Caco-2 (cell line): ENCODE measurements around the gene NCKAP5. TPM values are rescaled to one million over a fixed set of nuclear protein-coding genes. Genes with fewer than 3 reads are reported as not detected.

Source experiments
- BruUV-seq: library from RNA; stranded (reverse); fragments of 400-500 nt; replicated peaks from 2 replicates; lab custom pipeline; 2021; lab: Mats Ljungman, UMichigan
- CTCF ChIA-PET: fragments of 300-600 bp; sonication (Branson Sonifier 250); formaldehyde crosslinking; loops from one replicate; lab custom pipeline; 2022; ENCODE audit warnings: antibody characterized with exemption; lab: Charles Lee
- POLR2A ChIA-PET: fragments of 300-600 bp; sonication (Branson Sonifier 250); formaldehyde crosslinking; loops from one replicate; lab custom pipeline; 2022; ENCODE audit warnings: antibody characterized with exemption; lab: Charles Lee
- DNase-seq, 2 experiments: peaks; one replicate each; pipeline versions ENCODE4 v3.0.0 to v3.0.0-alpha.2; 2020 to 2022
- H3K27me3 ChIP-seq: replicated peaks from 2 replicates; pipeline ENCODE4 v1.6.0; 2011; ENCODE audit warnings: low read length; ENCODE audit not compliant: control insufficient read depth, insufficient read depth
- H3K36me3 ChIP-seq: 2 replicates; pipeline ENCODE4 v1.5.1; 2011; ENCODE audit warnings: low read length; ENCODE audit not compliant: control insufficient read depth, insufficient read depth
- H3K4me1 ChIP-seq: fragments of 250-450 bp; sonication (Bioruptor Pico); 2 replicates; pipeline ENCODE4 v1.5.1; 2020; ENCODE audit warnings: mild to moderate bottlenecking
- H3K4me3 ChIP-seq: 2 replicates; pipeline ENCODE4 v1.5.1; 2011; ENCODE audit warnings: low read depth, mild to moderate bottlenecking, control low read depth, low read length
- H3K9me3 ChIP-seq: fragments of 250-450 bp; sonication (Bioruptor Pico); 2 replicates; pipeline ENCODE4 v1.5.1; 2020; ENCODE audit warnings: mild to moderate bottlenecking, moderate library complexity
- H3K27ac Mint-ChIP-seq: one replicate; pipeline ENCODE4 v1.8.0; 2022; ENCODE audit warnings: mixed read lengths; ENCODE audit not compliant: unreplicated experiment
- H3K27me3 Mint-ChIP-seq: one replicate; pipeline ENCODE4 v1.8.0; 2022; ENCODE audit warnings: mixed read lengths; ENCODE audit not compliant: insufficient read depth, unreplicated experiment
- H3K36me3 Mint-ChIP-seq: one replicate; pipeline ENCODE4 v1.8.0; 2022; ENCODE audit warnings: mild to moderate bottlenecking, mixed read lengths; ENCODE audit not compliant: insufficient read depth, unreplicated experiment
- H3K4me1 Mint-ChIP-seq: one replicate; pipeline ENCODE4 v1.8.0; 2022; ENCODE audit warnings: low read depth, mixed read lengths; ENCODE audit not compliant: unreplicated experiment
- H3K4me3 Mint-ChIP-seq: one replicate; pipeline ENCODE4 v1.8.0; 2022; ENCODE audit warnings: mild to moderate bottlenecking, moderate library complexity, mixed read lengths; ENCODE audit not compliant: unreplicated experiment
- H3K9me3 Mint-ChIP-seq: one replicate; pipeline ENCODE4 v1.8.0; 2022; ENCODE audit warnings: mixed read lengths; ENCODE audit not compliant: unreplicated experiment
- CTCF ChIP-seq, 2 experiments: fragments of 200-600 bp in 1 of 2; IDR thresholded peaks; 1 replicate in 1 of 2; 2 replicates in 1 of 2; pipeline versions ENCODE4 v1.5.1 to v1.8.0; 2011 to 2022; ENCODE audit warnings: antibody characterized with exemption in 1 of 2, control low read depth in 1 of 2, inconsistent platforms in 1 of 2, low read depth in 1 of 2, low read length in 1 of 2, mild to moderate bottlenecking in 1 of 2, moderate library complexity in 1 of 2; ENCODE audit not compliant: insufficient read depth in 1 of 2, severe bottlenecking in 1 of 2, unreplicated experiment in 1 of 2
- intact Hi-C: fragments of 100-400 bp; cut with micrococcal nuclease; formaldehyde crosslinking; loops from one replicate; pipeline ENCODE4 v1.10.0; 2022; ENCODE audit not compliant: unreplicated experiment
- total RNA-seq: library from RNA; stranded (reverse); gene quantifications from 2 replicates; pipeline ENCODE4 v1.2.3, GENCODE V29; 2022

NCKAP5 gene
- total RNA-seq, 1 experiment from 2014 or later = 3.8 TPM

- intact Hi-C loops = no loop called here
- Mint-ChIP-seq H3K4me3 (no peak overlapping the region), H3K9me3 (no peaks in the 10 kb centered on the region), H3K27ac (no peak overlapping the region), H3K36me3 (no peaks in the 10 kb centered on the region), H3K4me1 (peaks cover 18% of the 10 kb centered on the region), H3K27me3 (no peaks in the 10 kb centered on the region)
- no peak overlapping the region for H3K4me3 ChIP-seq
- no peaks in the 10 kb centered on the region for H3K36me3 ChIP-seq
- H3K27me3 ChIP-seq = no peaks in the 10 kb centered on the region
- no peak for DNase-seq
- no peaks in the 10 kb centered on the region for H3K9me3 ChIP-seq
- H3K4me1 ChIP-seq = peaks cover 11% of the 10 kb centered on the region
- no TSS peak for BruUV-seq
- ChIA-PET POLR2A (no interaction called here), CTCF (no interaction called here)
- TF ChIP-seq CTCF (IDR thresholded peaks at IDR 0.05; ENCODE audit: insufficient read depth in 1 of 2, low read depth in 1 of 2, low read length in 1 of 2, severe bottlenecking in 1 of 2, unreplicated experiment in 1 of 2) = no peak
Observed at GRCh38 chr2:133581010-133581760, 12.9 kb upstream of the NCKAP5 start.

- BruUV-seq = no TSS peak
- H3K36me3 ChIP-seq = no peaks in the 10 kb centered on the region
- no peak for DNase-seq
- intact Hi-C loops = no loop called here
- no peaks in the 10 kb centered on the region for H3K9me3 ChIP-seq
- H3K4me1 ChIP-seq = peaks cover 16% of the 10 kb centered on the region
- H3K4me3 ChIP-seq = no peak overlapping the region
- no peak for TF ChIP-seq CTCF (IDR thresholded peaks at IDR 0.05; ENCODE audit: insufficient read depth in 1 of 2, low read depth in 1 of 2, low read length in 1 of 2, severe bottlenecking in 1 of 2, unreplicated experiment in 1 of 2)
- no peak overlapping the region for H3K4me3 Mint-ChIP-seq
- ChIA-PET POLR2A (no interaction called here), CTCF (no interaction called here)
- no peaks in the 10 kb centered on the region for H3K27me3 ChIP-seq
- no peaks in the 10 kb centered on the region for H3K27me3 Mint-ChIP-seq
- peaks cover 19% of the 10 kb centered on the region for H3K4me1 Mint-ChIP-seq
- no peaks in the 10 kb centered on the region for H3K36me3 Mint-ChIP-seq
- no peaks in the 10 kb centered on the region for H3K9me3 Mint-ChIP-seq
- H3K27ac Mint-ChIP-seq = no peak overlapping the region
Observed at GRCh38 chr2:133579274-133579673, 11.0 kb upstream of the NCKAP5 start.

GRCh38 chr2:133576714-133577113, 8.5 kb upstream of the NCKAP5 start:
- peak; percentile 62 to 68 for DNase-seq
- no TSS peak for BruUV-seq
- Mint-ChIP-seq H3K27me3 (no peaks in the 10 kb centered on the region), H3K4me1 (peaks cover 25% of the 10 kb centered on the region), H3K9me3 (no peaks in the 10 kb centered on the region), H3K36me3 (no peaks in the 10 kb centered on the region), H3K27ac (peak overlapping the region; percentile 71), H3K4me3 (peak overlapping the region; percentile 42)
- H3K36me3 ChIP-seq = no peaks in the 10 kb centered on the region
- intact Hi-C loops = loop anchor here (1.0 kb wide), 2 partner anchors 8 to 65 kb away; partner anchors contain the start of gene NCKAP5
- ChIA-PET POLR2A (no interaction called here), CTCF (interaction anchor here (0.5 to 1.0 kb wide), 3 partner anchors 16 to 1904 kb away, joined by 3 read pairs; no protein-coding TSS in a partner anchor)
- peaks cover 16% of the 10 kb centered on the region for H3K4me1 ChIP-seq
- no peaks in the 10 kb centered on the region for H3K9me3 ChIP-seq
- no peak overlapping the region for H3K4me3 ChIP-seq
- H3K27me3 ChIP-seq = no peaks in the 10 kb centered on the region
- TF ChIP-seq CTCF (IDR thresholded peaks at IDR 0.05; ENCODE audit: insufficient read depth in 1 of 2, low read depth in 1 of 2, low read length in 1 of 2, severe bottlenecking in 1 of 2, unreplicated experiment in 1 of 2) = no peak
